NK-92 treated with Interleukin-12 subunit alpha and Interleukin-12 subunit beta, amount 100 ng/mL, for 24 hours (cell line): Measurements from ENCODE around the gene PKIG.

ENCODE experiments used
- DNase-seq: peaks from one replicate; lab custom pipeline; 2025; lab: John Stamatoyannopoulos, UW

PKIG gene

GRCh38 chr20:44596876-44597275 lies 14.5 kb downstream of the PKIG start:
- no peak for DNase-seq

GRCh38 chr20:44597516-44597915 lies 15.1 kb downstream of the PKIG start:
- DNase-seq = no peak

DNA sequence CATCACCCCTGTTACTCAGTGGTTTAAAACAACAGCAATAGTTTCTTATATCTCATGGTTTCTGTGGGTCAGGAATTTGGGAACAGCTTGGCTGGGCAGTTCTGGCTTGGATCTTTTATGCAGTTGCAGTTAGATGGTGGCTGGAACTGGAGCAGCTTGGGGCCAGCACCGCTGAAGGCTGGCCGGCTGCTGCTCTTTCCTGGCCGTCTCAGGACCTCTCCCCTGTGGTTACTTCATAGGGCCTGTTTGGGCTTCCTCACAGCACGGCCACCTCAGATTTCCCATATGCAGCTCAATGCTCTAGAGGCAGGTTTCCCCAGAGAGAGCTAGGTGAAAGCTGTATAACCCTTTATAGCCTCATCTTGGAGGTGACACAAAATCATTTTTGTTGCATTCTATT lies 15.6 kb downstream of the PKIG start:
- no peak for DNase-seq

DNA sequence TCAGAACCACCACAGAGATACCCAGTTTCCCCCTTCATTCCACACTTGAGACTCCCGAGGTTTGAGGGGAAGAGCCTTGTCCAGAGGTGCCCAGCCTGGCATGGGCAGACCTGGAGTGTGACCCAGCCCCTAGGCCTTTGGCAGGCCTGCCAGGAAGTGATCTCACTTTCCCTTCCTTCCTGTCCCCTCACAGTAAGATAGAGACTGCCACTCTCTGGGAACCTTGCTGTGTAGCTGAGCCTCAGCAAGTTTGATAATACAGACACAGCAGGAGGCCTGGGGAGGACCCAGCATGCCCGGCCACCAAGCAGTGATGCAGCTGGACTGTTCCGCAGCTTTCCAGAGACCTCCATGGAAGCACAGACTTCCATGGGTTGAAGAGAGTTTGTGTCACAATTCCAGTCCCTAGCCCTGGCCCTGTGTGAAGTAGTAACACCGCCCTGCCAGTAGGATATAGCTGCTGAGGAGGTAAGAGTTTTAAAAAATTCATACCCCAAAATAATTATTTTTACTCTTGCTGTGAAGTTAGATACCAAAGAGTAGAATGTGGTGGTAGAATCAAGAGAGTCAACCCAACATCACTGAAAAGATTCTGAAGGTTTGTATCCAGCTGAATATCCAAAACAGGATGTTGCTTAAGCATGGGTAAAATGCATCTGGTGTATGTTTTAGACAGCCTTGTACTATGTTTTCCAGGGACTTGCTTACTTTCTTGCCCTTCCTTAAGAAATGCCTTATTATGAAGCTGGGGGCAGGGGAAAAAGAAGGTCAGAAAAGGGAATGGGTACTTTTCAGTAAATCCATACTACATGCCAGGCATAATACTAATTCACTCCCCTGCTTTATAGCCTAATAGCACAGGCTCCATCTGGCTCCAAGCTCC lies 16.3 kb downstream of the PKIG start:
- no peak for DNase-seq

- no peak for DNase-seq
These were observed 17.3 kb downstream of the PKIG start for GRCh38 chr20:44599715-44600114.

GRCh38 chr20:44600301-44600700 lies 17.9 kb downstream of the PKIG start:
- DNase-seq = no peak

DNA sequence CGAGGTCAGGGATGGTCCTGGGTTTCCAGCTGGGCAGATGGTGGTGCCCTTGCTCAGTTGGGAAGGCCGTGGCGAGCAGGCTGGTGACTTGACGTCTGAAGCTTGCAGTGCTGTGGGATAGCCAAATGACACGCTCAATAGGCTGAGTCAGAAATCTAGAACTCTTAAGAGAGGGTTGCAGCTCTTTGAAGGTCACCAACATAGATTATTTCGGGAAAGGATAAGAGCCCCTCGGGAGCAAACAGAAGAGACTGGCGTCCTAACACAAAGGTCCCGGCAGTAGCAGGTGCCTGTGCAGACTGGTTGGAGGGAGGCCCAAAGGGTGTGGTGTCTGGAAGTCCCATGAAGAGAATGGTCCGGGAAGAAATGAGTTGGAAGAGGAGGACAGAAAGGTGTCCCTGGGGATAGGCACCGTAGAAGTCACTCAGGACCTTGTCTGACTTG lies 18.4 kb downstream of the PKIG start:
- no peak for DNase-seq

DNA sequence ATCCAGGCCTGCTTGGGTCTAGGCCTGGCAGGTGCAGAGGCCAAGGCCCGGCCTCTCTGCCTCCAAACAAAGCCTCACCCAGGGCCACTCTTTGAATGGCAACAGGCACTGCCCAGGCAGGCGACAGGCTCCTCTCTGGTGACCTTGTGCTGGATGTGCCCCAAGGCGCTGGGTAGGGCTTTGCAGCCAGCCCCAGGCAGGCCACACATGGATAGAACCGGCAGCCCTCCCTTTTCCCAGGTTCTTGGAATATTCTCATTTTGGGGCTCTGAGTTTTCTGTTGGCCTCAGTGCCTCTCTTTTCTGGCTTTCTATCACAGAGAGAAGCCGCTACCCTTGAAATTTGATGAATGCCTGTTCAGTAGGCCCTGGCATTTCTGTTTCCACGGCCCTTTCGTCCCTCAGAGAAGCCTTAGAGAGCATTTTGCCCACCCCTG lies 18.9 kb downstream of the PKIG start:
- no peak for DNase-seq

DNA sequence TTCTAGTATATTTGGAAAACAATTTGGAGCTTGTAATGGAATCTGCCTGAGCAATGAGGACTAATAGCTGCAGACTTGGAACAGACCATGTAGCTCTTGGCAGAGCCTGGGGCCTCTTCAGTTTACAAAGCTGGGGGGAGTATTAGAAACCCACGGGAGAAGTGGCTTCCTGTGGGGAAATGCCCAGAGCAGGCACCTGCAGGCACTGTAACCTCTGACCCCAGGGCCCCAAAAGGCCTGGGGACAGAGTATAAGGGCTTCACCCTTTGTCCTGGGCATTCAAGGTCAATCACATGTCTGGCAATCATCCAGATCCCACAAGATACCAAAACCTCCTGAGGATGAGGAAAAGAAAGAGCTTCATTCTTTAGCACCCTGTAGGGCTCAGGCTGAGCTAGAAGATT lies 19.4 kb downstream of the PKIG start:
- no peak for DNase-seq

DNA sequence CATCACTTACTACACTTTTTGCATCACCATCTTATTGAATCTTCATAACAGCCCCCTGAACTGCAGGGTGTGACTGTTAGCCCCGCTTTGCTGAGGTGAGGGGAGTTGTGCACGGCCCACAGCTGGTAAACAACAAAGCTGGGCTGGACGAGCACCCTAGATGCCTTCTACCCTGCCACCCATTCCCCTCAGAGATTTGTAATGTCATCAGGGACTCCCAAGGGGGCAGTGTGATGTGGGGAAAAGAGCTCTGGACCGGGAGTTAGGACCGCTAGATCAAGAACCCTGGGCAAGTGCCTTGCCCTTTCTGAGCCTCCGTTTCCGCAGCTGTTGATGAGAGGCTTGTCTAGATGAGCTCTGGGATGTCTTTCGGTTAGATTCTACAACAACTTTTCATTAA lies 20.9 kb downstream of the PKIG start:
- no peak for DNase-seq

GRCh38 chr20:44606725-44607441 lies 24.5 kb downstream of the PKIG start:
- no peak for DNase-seq

DNA sequence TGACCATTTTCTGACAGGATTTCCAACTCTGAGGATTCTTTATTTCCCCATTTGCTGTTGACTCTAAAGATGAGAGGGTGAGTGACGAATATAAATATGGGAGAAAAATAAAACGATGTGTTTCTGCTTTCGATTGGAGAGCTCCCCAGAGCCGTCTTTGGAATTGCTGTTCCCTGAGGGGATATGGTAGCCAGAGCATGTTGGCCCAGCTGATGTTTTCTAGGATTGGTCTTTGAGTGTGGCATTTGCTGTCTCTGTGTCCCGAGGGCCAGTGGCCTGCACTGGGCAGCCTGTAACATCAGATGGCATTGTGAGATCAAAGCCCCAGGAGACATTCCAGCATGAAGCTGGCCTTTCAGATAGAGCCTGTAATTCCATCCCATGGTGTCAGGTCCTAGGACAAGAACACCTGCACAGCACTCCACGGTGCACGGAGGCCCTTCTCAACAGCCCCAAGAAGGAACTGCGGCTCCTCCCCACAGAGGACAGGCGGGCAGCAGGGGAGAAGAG lies 26.7 kb downstream of the PKIG start:
- no peak for DNase-seq

DNA sequence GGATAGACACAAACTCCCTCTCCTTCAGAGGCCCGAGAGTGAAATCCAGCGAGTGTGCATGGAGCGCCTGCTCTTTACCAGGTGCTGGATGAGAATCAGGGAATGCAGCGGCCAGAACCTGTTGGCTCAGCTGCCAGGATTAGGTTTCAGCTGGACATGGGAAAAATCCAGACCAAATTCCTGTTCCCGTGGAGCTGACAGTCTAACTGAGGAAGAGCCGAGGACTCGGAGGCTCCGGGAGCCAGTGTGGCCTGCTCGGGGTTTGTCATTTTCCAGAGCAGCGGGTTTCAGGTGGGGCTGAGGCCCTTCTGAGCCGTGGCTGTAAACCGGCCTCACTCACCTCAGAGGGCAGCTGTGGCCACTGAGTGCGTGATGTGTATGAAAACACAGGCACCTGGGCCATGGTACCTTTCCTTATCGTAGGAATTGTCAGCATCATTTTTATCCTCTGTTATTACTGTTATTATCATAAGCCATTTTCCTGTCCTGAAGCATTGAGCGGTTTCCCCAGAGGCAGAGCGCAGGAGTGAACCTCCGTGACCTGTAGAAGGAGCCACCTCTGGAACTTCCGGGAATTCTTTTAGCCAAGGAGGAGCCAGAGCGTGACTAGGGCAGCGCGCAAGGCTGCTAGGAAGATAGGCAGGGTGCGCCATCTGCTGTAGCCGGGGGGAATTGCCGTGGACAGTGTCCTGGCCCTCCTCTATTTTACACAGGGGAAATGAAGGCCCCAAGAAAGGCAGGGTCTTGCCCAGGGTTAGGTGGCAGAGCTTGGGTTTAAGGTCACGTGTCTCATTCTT lies 27.3 kb downstream of the PKIG start:
- peak; percentile 67 for DNase-seq

DNA sequence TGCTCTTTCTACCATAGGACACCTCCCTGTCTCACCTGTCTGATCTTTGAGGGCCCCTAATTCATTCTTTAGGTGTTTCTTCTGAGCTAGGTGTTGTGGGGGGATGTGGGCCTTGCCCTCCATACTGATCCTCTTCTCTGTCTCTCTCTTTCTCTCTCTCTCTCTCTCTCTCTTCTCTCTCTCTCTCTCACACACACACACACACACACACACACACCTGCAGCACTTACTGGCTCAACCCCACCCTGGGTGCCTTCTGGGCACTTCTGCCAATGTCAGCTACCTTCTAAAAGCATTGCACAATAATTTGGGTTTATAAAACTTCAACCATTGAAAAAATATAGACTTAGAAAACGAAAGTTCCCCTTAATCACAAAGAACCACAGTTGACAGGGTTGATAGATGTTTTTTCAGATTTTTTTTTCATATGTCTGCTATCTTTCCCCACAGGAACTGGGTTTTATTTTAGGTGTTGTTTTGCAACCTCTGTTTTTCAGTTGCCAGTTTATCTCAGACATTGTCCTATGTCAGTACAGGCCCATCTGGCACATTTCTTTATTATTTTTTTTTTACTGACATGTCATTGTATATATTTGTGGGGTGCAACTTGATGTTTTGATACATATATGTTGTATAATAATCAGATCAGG lies 28.1 kb downstream of the PKIG start:
- peak; percentile 14 for DNase-seq

DNA sequence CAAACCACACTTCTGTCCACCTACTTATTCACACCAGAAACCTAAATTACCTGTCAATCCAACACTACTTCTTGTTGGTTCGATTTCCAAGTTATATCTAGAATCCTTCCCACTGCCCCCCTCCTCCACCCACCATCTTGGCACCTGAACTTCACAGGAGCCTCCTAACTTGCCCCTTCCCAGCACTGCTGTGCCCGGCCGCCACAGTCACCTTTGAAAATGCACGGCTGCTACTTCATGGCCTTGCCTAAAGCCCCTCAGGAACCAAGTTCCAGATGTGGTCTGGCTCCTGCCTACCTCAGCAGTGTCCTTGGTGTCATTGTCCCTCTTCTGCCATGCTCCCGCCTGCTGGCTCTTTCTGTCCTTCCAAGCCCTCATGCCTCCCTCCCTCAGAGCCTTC lies 31.2 kb downstream of the PKIG start:
- no peak for DNase-seq

DNA sequence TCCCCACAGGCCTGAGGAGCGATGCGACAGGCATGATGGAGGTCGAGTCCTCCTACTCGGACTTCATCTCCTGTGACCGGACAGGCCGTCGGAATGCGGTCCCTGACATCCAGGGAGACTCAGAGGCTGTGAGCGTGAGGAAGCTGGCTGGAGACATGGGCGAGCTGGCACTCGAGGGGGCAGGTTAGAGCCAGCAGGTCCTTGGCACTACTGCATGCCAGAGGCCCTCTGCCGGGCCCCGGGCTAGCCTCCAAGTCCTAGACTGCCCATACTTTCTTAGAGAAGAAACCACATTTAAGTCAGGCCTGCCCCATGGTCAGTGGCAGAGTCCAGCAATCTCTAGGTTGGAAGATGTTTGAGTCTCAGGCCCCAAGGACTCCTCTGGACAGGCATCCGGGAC lies 32.1 kb downstream of the PKIG start:
- DNase-seq = no peak

- DNase-seq = no peak
These were observed 32.9 kb downstream of the PKIG start for GRCh38 chr20:44615169-44615791.

DNA sequence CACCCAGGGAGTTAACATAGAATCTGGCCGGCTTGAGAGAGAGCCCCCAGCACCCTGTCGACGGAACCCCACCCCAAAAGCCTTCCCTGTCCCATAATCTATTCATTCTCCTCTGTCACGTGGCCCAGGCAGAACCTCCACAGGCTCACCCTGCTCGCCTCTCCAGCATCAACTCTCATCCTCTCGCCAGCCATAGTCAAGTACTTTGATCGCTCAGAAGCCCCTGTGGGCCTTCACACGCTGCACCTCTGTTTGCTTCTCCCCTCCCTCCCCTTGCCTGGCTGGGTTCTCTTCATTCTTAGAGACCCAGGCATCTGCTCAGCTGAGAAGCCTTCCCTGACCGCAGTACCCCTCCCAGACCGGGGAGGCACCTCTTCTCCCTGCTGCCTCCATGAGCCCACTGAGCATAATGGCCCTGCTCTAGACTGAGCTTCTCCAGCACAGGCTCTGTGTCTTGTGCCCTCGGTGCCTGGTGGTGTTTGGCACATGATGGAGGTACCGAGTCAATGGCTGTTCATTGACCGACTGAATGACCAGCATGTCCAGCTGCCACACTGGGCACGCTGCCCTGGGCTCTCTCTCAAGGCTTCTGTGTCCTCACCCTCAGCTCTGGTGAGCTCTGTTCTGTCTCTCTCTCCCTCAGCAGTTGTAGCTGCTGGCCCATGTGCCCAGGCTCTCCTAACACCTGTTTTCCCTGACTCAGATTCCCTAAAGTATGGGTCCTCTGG lies 33.7 kb downstream of the PKIG start:
- no peak for DNase-seq

DNA sequence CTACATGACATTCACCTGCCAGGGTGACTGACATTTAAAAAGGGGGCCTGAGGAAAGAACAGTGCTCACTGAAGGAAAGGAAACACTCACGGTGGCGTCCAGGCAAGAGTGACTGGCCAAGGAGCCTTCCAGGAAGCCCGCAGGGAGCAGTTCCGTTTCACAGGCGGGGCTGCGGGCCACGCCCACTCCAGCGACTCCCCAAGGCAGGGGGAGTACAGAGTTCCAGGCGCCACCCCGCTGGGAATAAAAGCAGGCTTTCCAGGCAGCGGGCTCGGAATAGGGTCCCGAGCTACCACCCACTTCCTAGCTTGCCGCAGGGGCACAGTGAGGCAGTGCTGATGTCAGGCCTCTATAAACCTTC lies 34.2 kb downstream of the PKIG start:
- no peak for DNase-seq

- no peak for DNase-seq
These were observed 35.9 kb downstream of the PKIG start for GRCh38 chr20:44618318-44618731.

DNA sequence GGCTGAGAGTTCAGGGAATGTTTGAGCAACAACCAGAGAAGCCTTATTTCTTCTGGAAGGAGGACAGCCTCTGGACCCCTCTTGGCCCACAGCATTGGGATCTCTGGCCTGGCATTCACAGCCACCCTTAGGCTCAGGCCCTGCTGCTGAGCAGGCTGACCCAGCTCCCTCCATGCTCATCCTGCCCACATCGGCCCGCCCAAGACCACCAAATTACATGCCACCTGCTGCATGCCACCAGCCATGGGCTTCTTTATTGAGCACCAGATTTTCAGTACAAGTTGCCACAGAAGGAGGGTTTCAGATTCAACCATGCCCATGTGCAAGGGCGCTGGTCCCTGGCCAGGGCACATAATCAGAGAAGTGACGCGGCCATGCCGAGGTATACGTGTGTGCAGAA lies 36.9 kb downstream of the PKIG start:
- DNase-seq = no peak
